Fibroblast of skin of scalp (primary cell): ENCODE data around the gene CLEC4C.

Source experiments
- DNase-seq: peaks from one replicate; pipeline ENCODE4 v3.0.0-alpha.2; 2013

The CLEC4C gene

DNA sequence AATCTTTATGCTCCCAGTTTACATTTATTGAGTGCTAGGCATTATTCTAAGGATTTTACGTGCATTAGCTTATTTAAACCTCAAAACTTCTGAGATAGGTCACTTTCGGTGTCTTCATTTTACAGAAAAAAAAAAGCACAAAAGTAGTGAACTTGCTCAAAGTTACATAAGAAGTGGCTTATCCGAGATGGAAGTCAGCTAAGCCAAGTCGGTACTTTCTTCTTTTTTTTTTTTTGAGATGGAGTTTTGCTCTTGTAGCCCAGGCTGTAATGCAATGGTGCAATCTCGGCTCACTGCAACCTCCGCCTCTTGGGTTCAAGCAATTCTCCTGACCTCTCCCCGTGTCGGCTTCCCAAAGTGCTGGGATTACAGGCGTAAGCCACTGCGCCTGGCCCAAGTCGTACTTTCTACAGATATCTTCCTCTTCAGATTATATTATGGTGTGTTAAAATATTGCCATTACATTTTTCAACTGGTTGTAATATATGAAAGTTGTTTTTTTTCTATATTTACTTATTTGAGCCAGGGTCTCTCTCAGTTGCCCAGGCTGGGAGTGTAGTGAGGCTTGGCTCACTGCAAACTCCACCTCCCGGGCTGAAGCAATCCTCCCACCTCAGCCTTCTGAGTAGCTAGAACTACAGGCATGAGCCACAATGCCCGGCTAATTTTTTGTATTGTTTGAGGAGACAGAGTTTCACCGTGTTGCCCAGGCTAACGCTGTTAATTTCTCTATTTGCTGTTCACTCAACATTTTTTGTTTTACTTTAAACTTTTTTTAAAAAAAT lies 27.0 kb downstream of the CLEC4C start:
- DNase-seq: no peak

DNA sequence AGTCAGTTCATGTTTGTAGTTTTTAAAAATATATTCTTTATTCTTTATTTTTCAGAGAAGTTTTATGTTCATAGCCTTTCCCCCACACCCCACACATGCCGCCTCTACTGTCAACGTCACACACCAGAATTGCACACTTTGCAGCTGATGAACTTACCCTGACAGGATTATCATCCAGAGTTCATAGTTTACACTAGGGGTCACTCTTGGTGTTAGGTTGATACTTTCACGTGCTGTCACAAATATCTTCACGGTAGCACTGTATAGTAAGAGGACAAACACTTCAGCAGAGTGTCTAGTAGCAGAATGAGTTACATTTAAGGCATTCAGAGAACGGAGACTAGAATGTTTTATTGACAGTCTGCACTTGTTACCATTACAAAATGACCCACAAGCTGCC lies 30.8 kb downstream of the CLEC4C start:
- peak; percentile 24 for DNase-seq

DNA sequence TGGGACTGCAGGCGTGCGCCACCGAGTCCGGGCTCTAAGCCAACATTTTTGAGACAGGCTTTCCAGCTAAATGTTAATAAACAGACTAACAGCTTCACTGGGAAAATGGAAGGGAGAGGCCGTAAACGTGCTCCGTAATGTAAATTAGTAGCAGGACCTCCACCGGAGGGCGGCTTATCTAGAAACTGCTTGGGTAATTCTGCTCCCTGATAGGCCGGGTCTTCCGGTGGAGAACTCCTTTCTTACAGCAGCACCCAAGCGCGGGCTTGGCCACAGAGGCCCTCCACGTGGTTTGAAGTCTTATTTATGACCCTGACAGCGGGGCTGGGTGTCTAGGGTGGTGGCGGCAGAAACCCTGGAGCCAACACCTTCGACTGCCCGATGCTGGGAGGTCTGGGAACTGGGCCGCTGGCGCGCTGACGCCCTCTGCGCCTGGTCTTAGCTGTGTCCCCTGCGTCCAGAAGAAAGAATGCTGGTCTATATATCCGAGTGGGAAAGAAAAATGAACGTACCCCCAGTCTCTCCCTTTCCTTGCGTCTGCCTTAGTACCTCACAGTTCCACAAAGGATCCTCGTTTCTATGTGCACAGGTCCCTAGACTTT lies 34.2 kb downstream of the CLEC4C start:
- no peak for DNase-seq

DNA sequence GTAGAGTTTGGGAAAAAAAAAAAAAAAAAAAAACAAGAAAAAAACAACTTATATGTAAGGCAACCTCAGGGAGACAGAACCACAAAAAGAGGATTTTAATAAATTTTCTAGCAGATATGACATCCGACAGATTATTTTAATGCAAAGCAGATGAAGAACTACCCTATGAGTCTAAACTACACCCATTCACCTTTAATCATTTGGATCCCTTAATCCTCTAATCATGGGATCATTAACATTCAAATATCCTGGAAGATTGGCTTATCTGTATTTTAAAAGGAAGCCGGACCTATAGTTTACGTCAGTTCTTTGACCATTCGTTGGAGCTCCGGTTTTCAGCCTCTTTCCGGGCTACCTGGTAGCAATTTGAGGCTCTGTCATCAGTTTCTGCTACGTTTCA lies 36.0 kb downstream of the CLEC4C start, which contains the start of gene DPPA3:
Gene DPPA3 (plus strand): TSS at position 301 of the 400 bp plus-strand sequence. CDS start 138 bp downstream, outside the sequence.
- no peak for DNase-seq

GRCh38 chr12:7709969-7710675 lies 37.1 kb downstream of the CLEC4C start:
- DNase-seq: no peak

DNA sequence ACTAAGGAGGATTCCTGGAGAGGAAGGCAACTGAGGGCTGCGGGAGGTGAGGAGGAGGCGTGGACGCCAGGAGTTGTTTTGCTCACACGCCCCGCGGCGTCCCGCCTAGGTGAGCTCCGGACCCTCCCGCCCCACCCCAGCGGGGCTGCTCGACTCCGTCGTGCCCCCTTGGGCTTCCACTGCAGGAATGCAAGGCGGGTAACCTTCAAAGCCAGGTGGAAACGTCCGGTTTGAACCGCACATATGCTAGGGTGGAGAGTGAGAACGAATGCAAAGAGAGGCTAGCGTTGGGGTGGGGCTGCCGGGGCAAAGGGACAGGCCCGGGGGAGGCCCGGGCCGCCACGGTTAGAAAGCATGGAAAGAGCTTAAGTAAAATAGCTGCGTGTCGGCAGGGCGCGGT lies 41.3 kb downstream of the CLEC4C start:
- DNase-seq: no peak

DNA sequence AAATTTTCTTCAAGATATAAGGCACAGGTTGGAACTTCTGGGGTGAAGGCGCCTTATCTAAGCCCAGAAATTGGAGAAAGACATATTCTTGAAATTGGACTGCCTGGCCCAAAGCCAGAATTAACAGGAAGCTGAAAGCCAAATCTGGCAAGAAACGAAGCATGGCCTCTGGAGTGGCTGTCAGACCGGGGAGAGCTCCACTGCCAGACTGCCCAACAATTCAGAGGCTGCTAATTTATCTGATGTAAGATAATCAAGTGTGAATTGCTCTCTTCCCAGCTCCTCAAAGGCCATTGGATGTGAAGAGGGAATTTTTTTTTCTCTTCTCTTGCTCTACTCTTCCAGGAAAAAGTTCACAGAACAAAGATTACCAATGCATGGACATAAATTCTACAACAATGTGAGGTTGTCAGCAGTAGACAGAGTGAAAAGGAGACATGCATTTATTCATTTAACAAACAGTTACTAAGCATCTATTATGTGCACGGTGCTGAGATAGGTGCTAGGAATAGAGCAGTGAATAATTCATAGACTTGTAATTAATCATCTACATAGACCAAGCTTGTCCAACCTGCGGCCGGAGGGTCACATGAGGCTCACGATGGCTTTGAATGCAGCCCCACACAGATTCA lies 51.5 kb downstream of the CLEC4C start, which contains the start of gene GDF3:
Gene GDF3 (minus strand): TSS at position 210 of the 632 bp plus-strand sequence. CDS start 47 bp downstream, at position 163.
- DNase-seq: peak; percentile 26

DNA sequence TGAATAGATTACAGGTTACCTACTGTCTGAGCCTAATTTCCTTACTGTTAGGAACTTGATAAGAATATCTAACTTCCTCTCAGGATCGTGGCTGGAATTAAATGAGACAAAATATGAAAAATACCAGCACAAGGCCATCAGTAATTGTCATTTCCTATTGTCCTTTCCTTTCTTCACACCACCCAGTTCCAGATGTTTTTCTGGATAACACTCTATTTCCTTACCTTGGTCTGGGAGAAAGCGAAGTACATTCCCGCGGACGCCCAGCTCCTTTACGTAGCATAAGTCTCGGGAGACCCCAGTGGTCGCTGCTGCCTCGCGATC lies 52.0 kb downstream of the CLEC4C start:
- DNase-seq: no peak

DNA sequence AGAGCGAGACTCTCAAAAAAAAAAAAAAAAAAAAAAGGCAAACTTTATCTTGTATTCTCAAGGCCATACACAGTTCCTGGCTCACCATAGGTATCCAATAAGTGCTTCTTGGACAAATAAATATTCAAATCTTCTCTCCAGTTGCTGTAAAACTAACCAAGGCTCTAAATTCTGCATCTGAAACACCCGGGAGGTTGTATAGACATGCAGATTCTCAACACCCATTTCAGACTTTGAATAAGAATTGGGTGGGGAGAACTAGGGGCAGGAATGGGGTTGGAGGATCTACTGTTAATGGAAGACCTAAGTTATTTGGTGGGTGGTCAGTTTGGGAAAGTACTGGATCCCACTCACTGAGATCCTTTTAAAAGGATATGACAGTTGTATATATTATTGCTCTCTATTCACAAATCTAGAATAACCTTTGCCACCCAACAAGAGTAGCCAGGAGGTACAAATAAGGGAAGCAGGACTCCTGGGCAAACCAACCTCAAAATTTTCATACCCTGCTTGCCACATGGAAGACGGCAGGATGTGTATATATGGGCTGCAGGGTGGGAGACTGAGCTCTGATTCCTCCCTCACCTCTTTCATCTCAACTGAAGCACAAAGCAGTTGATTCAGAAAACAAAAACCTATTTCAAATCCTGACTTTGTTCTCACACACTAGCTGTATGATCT lies 52.5 kb downstream of the CLEC4C start:
- no peak for DNase-seq

DNA sequence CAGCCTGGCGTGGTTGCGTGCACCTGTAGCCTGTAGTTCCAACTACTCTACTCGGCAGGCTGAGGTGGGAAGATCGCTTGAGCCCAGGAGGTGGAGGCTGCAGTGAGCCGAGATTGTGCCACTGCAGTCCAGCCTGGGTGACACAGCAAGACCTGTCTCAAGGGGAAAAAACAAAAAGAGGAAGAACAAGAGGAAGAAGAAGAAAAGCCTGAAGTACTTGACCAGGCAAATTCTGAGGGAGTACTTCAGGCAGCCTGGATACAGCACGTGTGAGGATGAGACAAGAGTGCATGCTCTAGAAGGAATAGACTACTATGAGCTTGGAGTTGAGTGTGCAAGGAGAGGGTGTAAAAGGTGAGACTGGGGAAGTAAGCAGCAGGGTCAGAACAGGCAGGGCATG lies 53.4 kb downstream of the CLEC4C start:
- no peak for DNase-seq

GRCh38 chr12:7681535-7681934 lies 65.6 kb downstream of the CLEC4C start:
- DNase-seq: no peak
